ENCODE data around the gene SUGCT.
"Not testable (repeated sequence)": the region's sequence is repeated elsewhere in the genome, so short reads cannot be mapped to it uniquely, and the experiment has no call there.

SUGCT gene

DNA sequence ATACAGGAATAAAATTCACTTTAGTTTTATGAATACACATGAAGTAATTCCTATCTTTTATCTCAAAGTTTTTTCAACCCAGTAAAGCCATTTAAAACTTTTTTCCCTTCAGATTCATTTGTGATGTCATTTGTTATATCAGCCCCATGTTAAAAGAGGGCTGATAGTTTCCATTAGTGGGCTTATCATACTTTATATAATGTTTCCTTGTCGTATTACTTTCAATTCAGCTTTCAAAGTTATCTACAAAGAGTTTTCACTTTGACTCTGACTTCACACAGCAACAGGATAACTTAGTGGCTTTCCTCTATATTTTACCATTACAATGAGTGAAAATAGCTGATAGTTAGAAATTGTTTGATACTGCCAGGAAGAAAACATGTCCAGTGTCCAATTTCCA is 484.8 kb downstream of the SUGCT start:
- no peak overlapping the region for H3K27ac ChIP-seq
- TF ChIP-seq, protein P1, sequence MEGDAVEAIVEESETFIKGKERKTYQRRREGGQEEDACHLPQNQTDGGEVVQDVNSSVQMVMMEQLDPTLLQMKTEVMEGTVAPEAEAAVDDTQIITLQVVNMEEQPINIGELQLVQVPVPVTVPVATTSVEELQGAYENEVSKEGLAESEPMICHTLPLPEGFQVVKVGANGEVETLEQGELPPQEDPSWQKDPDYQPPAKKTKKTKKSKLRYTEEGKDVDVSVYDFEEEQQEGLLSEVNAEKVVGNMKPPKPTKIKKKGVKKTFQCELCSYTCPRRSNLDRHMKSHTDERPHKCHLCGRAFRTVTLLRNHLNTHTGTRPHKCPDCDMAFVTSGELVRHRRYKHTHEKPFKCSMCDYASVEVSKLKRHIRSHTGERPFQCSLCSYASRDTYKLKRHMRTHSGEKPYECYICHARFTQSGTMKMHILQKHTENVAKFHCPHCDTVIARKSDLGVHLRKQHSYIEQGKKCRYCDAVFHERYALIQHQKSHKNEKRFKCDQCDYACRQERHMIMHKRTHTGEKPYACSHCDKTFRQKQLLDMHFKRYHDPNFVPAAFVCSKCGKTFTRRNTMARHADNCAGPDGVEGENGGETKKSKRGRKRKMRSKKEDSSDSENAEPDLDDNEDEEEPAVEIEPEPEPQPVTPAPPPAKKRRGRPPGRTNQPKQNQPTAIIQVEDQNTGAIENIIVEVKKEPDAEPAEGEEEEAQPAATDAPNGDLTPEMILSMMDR (conservative IDR thresholded peaks at IDR 0.05) = no peak

DNA sequence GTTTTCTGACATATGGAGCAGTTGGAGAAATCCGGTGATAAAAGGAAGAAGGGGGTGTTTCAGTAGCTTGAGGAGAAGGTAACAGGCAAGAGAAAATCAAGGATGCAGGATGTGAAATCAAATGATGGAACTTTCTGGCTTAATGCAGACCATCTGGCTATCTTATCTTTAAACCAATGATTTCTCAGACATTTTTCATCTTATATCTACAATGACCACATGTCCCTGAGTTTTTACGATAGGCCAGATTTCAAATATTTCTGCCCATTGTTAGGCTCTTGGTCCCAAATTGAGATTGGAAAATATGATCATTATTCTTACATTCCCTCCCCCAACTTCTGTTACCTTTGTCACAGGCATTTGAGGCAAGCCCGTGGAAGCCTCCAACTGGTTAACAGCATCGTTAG is 486.8 kb downstream of the SUGCT start:
- TF ChIP-seq, protein P1 (conservative IDR thresholded peaks at IDR 0.05) = no peak
- H3K27ac ChIP-seq = no peak overlapping the region

DNA sequence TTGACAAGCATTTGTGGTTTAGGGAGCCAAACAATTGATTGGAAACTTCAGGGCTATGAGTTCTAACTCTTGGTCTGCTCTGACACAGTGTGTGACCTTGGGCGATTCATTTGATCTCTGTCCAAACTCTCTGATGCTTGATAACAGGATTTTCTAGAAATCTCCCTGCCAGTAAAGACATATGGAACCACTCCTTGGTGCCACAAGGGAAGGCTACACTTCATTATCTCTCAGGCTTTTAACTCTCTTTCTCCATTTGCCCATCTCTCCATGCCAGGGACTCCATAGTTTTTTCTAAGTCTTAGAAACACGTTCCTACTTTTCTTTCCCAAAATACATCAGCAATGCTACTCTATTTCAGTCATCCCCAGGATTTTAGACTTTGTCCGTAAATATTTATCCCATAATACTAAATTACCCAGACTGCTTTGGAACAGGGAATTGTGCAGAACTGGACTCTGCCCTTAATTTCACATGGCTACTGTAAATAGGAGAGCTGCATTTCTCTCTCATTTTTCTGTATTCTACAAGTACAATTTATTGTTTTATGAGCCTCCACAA is 488.2 kb downstream of the SUGCT start:
- TF ChIP-seq, protein P1 (conservative IDR thresholded peaks at IDR 0.05) = no peak
- no peak overlapping the region for H3K27ac ChIP-seq

DNA sequence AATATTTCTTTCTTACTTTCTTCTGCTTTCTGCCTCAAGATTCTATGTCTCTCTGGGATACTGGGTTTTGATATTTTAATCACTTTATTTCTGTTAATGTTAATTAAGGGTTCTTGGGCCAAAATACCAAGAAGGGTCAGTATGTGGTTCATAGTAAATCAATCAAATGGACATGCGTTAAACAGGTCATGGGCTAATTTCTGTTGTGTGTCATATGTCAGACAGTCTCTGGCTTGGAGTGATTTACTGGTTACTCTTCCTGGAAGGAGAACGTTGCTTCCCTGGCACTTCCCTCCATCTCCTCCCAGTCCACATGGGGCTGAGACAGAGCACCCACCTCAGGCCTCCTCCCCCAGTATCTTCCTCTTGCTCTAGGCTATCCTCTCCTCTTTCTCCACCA is 489.1 kb downstream of the SUGCT start:
- no peak overlapping the region for H3K27ac ChIP-seq
- TF ChIP-seq, protein P1 (conservative IDR thresholded peaks at IDR 0.05) = no peak

DNA sequence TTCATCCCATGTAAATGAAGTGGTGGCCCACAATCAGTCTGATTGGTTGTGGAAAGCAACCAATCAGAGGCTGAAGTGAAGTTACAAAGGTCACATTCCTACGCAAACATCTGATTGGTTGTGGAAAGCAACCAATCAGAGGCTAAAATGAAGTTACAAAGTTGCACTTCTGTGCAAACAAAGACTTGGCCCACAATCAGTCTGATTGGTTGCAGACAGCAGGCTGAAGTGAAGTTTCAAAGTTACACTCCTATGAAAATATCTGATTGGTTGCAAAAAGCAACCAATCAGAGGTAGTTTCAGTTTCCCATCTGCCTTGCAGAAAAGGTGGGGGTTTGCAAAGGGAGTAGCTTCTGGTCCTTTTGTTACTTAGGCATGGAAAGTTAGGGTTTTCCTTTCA is 492.6 kb downstream of the SUGCT start:
- not testable (repeated sequence) for H3K27ac ChIP-seq

DNA sequence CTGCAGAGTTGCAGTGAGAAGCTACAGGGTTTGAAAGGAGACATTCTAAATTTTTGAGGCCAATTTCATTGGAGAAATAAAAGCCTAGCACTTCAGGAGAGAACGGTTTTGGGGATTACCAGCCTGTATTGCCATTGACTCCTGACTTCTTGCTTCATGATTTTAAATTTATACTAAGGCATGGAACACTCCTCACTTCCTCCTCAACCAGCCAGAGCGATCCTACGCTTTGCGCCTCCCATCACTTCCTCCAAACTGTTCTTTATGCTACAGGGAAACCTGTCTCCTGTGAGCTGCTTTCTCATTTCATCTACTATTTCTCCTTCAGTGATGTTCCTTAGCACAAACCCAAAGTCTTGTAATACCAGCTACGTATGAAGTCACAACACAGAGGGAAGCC is 495.1 kb downstream of the SUGCT start:
- TF ChIP-seq, protein P1 (conservative IDR thresholded peaks at IDR 0.05) = no peak
- H3K27ac ChIP-seq = no peak overlapping the region

DNA sequence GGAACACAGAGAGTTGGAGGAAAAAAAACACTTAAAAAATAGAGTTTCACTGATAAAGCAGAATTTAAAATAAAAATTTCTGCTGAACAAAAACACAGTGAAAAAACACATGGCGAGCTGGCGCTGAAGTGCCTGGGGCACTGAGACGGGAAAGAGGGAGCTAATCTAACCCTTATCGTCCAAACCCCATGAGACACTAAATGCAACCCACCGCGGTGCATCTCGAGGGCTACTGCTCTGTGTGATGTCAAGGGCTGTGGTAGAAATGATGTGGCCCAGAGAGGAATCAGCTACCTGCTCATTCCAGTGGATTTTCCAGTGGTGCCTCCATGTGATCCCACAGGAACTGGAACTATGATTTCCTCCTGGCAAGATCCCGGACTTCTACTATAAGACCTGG is 499.3 kb downstream of the SUGCT start:
- TF ChIP-seq, protein P1 (conservative IDR thresholded peaks at IDR 0.05) = no peak

DNA sequence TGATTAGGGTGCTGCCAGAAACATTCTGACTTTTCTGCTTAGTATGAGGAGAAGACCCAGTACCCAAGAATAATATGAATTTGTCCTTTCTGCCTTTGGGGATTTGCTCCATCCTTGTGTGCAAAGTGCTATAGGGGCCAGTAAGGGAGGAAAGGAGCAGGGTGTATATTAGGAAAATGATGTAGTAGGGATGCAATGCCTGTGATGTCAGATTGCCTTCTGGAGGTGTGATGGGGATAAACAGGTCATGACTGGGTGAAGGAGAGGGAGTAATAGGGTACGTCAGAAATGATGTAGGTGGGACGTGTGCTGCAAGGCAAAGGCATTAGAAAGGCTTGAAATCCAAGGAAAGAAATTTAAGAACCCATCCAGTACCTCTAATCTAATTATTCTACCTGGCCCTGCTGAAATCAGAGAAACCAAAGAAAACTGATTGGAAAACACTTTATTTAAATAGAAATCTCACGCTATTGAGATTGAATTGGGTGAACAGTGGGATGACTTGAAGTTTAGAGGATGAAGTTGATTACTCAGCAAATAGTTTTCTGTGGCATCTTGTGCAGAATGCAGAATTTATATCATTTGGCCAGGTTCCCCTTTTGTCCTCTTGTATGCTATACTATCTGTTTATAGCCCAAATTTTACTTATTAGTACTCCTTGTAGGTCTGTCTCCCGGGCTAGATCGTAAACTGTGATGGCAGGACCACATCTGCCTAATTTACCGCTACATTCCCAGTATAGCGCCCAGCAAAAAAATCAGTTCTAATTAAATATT is 503.9 kb downstream of the SUGCT start:
- TF ChIP-seq, protein P1 (conservative IDR thresholded peaks at IDR 0.05) = no peak

More for the DNA sequence above, 499.3 kb downstream of the SUGCT start:
- no peak overlapping the region for H3K27ac ChIP-seq

More for the DNA sequence above, 503.9 kb downstream of the SUGCT start:
- no peak overlapping the region for H3K27ac ChIP-seq
